Naive B cell (primary cell): ENCODE results near the gene CACNA1C. TPM values are rescaled to one million over a fixed set of nuclear protein-coding genes. Genes with fewer than 3 reads are reported as not detected.
A peak's percentile ranks its signal among the peaks of the same experiment; 100 is the strongest.

Experiments used
- ATAC-seq, 2 donors: fragments of 150-1000 bp; cut with Tn5 transposase; 2 replicates each; pipeline ENCODE4 v1.10.0; 2021; ENCODE audit warnings: low read depth in 2 of 2, mild to moderate bottlenecking in 2 of 2, moderate library complexity in 2 of 2
- DNase-seq: peaks from one replicate; pipeline ENCODE4 v3.0.0; 2022
- H3K27ac Mint-ChIP-seq, 6 donors: one replicate each; pipeline ENCODE4 v1.8.0; 2020 to 2022; ENCODE audit warnings: mild to moderate bottlenecking in 6 of 6, mixed read lengths in 6 of 6, moderate library complexity in 5 of 6, inconsistent platforms in 2 of 6
- H3K27me3 Mint-ChIP-seq, 3 donors: one replicate each; pipeline ENCODE4 v1.8.0; 2021 to 2022; ENCODE audit warnings: mixed read lengths in 3 of 3, mild to moderate bottlenecking in 1 of 3
- H3K36me3 Mint-ChIP-seq, 2 donors: one replicate each; pipeline ENCODE4 v1.8.0; 2020 to 2022; ENCODE audit warnings: mixed read lengths in 2 of 2, inconsistent platforms in 1 of 2, mild to moderate bottlenecking in 1 of 2
- H3K4me1 Mint-ChIP-seq, 3 donors: one replicate each; pipeline ENCODE4 v1.8.0; 2020 to 2022; ENCODE audit warnings: mixed read lengths in 3 of 3, inconsistent platforms in 1 of 3, mild to moderate bottlenecking in 1 of 3, moderate library complexity in 1 of 3
- H3K4me3 Mint-ChIP-seq, 8 donors: one replicate each; pipeline ENCODE4 v1.8.0; 2020 to 2022; ENCODE audit warnings: mild to moderate bottlenecking in 8 of 8, mixed read lengths in 8 of 8, moderate library complexity in 8 of 8, inconsistent platforms in 2 of 8
- H3K9me3 Mint-ChIP-seq, 7 donors: one replicate each; pipeline ENCODE4 v1.8.0; 2020 to 2022; ENCODE audit warnings: mixed read lengths in 7 of 7, mild to moderate bottlenecking in 5 of 7, inconsistent platforms in 2 of 7, moderate library complexity in 1 of 7
- polyA plus RNA-seq, 6 donors: library from polyadenylated mRNA; unstranded; fragments of 300-500 nt; fragmentation: Illumina TruSeq; gene quantifications; one replicate each; pipeline ENCODE4 v1.2.3, GENCODE V29; 2021; ENCODE audit warnings: low read depth in 6 of 6

The CACNA1C gene
- polyA plus RNA-seq, 6 donors from 2014 or later, result 0.03 to 0.09 (median 0.06) TPM; not detected in 1

DNA sequence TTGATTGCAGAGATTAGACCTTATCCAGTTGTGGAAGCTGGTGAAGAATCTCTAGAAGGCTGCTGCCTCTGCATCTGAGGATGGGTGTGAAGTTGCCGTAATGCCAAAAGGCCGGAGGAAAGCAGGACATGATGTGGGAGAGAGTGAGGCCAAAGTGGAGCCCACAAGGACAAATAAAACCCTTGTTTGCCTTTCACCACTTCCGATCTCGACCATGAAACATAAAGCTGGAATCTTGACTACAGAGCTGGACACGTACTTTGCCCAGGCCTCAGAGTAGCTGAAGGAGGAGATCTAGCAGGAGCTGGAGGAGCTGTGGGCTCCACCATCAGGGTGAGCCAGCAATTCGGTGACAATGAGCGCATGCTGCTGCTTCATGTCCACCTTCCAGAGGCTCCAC lies 5.0 kb upstream of the CACNA1C start:
- Mint-ChIP-seq H3K4me3 (no peak overlapping the region), H3K4me1 (peaks cover 16 to 27% (median 20%) of the 10 kb centered on the region in 3 donors), H3K36me3 (peaks cover 0 to 14% of the 10 kb centered on the region in 2 donors), H3K9me3 (no peaks in the 10 kb centered on the region), H3K27ac (no peak overlapping the region), H3K27me3 (peaks cover 45 to 60% (median 53%) of the 10 kb centered on the region in 3 donors)
- ATAC-seq, result no peak
- DNase-seq, result no peak

GRCh38 chr12:2049604-2050540 lies 2.9 kb upstream of the CACNA1C start:
- no peak for DNase-seq
- no peak overlapping the region for H3K27ac Mint-ChIP-seq
- ATAC-seq, result peak in 1 of 2 donors; percentile 36
- H3K27me3 Mint-ChIP-seq, result peaks cover 53 to 57% (median 54%) of the 10 kb centered on the region in 3 donors
- H3K4me1 Mint-ChIP-seq, result peaks cover 20 to 39% (median 28%) of the 10 kb centered on the region in 3 donors
- H3K9me3 Mint-ChIP-seq, result no peaks in the 10 kb centered on the region
- peak overlapping the region in 1 of 8 donors; percentile 13 for H3K4me3 Mint-ChIP-seq
- H3K36me3 Mint-ChIP-seq, result peaks cover 0 to 21% of the 10 kb centered on the region in 2 donors

DNA sequence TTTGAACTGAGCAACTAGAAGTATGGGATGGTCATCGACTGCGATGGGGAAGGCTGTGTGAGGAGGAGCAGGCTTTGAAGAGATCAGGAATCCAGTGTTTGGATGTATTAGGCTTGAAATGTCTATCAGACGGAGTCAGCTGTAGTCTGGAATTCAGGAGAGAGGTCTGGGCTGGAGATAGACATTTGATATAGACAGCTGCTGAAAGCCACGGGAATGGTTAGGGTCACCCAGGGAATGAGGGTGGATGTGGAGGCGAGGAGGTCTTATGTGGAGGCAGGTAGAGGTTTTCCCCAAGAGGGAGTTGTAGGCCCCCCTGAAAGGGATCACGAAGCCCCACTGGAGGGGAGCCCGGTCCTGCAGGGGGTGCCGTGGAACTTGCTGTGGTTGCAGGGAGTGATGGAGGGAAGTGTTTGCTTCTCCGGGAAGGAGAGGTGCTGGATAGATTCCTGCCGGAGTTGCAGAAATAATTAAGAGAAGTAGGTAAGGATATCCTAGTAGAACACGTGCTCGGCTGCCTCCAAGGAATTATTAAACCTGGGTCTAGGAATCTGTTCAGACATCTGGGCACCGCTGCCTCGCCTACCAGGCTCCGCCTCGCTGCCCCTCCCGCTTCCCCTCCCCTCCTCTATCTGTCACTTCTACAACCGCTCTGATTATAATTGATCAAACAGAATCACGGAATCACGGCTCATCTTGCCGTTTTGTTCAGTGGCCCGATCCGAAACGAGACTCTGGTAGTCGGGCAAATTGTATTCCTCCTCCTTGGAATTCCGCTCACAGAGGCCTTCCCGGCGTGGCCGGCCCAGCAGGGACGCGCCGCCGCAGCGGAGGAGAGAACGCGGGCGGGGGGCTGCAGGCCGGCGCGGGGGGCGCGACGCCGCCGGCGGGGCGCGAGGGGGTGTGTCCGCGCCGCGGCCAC lies 826 bp upstream of the CACNA1C start:
- Mint-ChIP-seq H3K27ac (peak overlapping the region in 3 of 6 donors; percentile 56 to 79 (median 76)), H3K4me3 (peak overlapping the region; percentile 64 to 90 (median 80)), H3K9me3 (no peaks in the 10 kb centered on the region), H3K4me1 (peaks cover 20 to 40% (median 28%) of the 10 kb centered on the region in 3 donors), H3K36me3 (peaks cover 5 to 23% of the 10 kb centered on the region in 2 donors), H3K27me3 (peaks cover 58 to 69% (median 67%) of the 10 kb centered on the region in 3 donors)
- ATAC-seq, result no peak
- DNase-seq, result no peak

DNA sequence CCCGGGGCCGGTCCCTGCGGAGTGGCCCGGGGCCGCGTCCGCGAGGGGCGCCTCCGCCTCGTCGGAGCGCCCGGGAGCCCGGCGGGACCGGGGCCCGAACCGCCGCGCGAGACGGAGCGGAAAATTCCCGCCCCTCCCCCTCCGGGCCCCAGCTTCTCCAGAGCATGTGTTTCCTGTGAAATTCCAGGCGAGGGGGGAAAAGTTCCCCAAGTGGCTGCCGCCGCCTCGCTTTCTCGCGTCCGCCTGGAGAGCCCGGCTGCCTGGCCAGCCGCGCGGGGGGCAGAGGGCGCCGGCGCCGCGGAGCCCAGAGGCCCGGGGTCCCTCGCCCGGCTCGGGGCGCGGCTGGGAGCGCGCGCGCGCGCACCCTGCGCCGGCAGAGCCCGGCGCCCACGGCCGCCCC lies 904 bp downstream of the CACNA1C start:
- DNase-seq, result no peak
- H3K4me3 Mint-ChIP-seq, result peak overlapping the region in 1 of 8 donors; percentile 70
- H3K27me3 Mint-ChIP-seq, result peaks cover 62 to 69% (median 68%) of the 10 kb centered on the region in 3 donors

GRCh38 chr12:2054091-2055018 lies 1.6 kb downstream of the CACNA1C start:
- peaks cover 63 to 72% (median 65%) of the 10 kb centered on the region in 3 donors for H3K27me3 Mint-ChIP-seq
- peaks cover 5 to 23% of the 10 kb centered on the region in 2 donors for H3K36me3 Mint-ChIP-seq
- peak overlapping the region in 1 of 6 donors; percentile 2 for H3K27ac Mint-ChIP-seq
- ATAC-seq (no peak), DNase-seq (no peak)
- H3K4me1 Mint-ChIP-seq, result peaks cover 20 to 40% (median 28%) of the 10 kb centered on the region in 3 donors
- no peaks in the 10 kb centered on the region for H3K9me3 Mint-ChIP-seq
- peak overlapping the region; percentile 46 to 85 (median 73) for H3K4me3 Mint-ChIP-seq

More for the DNA sequence above, 904 bp downstream of the CACNA1C start:
- H3K9me3 Mint-ChIP-seq, result no peaks in the 10 kb centered on the region
- H3K36me3 Mint-ChIP-seq, result peaks cover 5 to 23% of the 10 kb centered on the region in 2 donors
- no peak overlapping the region for H3K27ac Mint-ChIP-seq
- peaks cover 20 to 40% (median 28%) of the 10 kb centered on the region in 3 donors for H3K4me1 Mint-ChIP-seq
- no peak for ATAC-seq

DNA sequence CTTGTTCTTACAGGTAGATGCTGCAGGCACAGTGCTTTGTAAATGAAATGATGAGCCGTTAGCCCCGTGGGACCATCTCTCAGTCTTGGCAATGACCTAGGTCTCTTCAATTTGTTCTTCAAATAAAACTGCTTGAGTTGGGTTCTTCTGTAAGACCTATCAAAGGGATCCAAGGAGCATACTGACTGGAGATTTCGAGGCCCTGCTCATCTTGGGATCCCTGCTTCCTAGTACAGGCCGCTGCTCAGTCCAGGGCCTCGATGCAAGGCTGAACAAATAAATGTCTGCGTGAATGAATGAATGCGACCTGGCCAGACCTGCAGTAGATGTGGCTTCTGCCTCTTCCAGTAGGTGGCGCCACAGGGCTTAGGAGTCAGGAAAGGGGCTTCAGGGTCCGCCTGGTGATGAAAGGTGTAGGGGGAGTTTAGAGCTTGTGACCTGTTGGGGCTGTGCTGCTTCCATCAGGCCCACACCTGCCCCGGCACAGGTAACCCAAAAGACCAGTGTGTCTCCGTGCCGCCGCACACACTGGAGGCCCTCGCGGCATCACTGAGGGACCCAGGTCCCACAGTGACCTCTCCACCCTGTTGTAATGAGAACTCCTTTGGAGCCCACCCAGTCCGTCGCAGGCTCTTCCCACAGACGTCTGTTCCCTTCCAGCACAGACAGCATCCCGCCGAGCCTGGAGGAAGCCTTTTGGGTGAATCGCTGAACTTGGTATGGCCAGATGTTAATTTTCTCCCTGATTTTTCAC lies 4.4 kb downstream of the CACNA1C start:
- Mint-ChIP-seq H3K9me3 (no peaks in the 10 kb centered on the region), H3K36me3 (peaks cover 5 to 8% of the 10 kb centered on the region in 2 donors), H3K27me3 (peaks cover 49 to 63% (median 60%) of the 10 kb centered on the region in 3 donors), H3K4me1 (peaks cover 0 to 13% (median 12%) of the 10 kb centered on the region in 3 donors), H3K4me3 (peak overlapping the region in 1 of 8 donors; percentile 5), H3K27ac (no peak overlapping the region)
- ATAC-seq (no peak), DNase-seq (no peak)

DNA sequence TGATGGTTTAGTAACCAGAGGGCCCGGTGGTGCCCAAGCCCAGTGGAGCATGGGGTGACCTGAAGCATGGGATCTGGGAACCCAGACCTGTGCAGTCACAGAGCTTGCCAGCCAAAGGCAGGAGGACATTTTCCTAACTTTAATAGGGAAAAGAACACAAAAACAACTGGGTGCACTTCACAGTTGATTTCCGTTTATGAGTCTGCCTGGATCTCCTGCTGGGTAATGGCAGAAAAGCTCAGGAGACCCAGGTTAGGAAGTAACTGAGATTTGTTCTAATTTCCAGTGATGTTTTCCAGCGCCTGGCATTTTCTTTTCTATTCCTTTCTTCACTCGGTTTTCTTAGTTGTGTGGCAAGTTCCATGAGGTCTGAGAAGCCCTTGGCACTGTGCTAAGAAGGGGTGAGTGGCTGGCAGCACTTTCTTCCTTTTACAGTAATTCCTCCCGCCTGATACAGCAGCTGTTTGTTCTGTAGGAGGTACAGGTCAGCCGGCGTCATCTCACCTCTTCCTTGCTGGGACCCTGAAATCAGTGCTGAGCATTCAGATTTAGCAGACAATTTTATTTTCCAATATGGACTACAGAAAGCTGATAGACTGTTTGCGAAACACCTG lies 5.1 kb downstream of the CACNA1C start:
- H3K27me3 Mint-ChIP-seq, result peaks cover 54 to 69% (median 66%) of the 10 kb centered on the region in 3 donors
- no peak for ATAC-seq
- H3K27ac Mint-ChIP-seq, result no peak overlapping the region
- H3K9me3 Mint-ChIP-seq, result no peaks in the 10 kb centered on the region
- peaks cover 5 to 8% of the 10 kb centered on the region in 2 donors for H3K36me3 Mint-ChIP-seq
- H3K4me3 Mint-ChIP-seq, result no peak overlapping the region
- peaks cover 0 to 13% (median 12%) of the 10 kb centered on the region in 3 donors for H3K4me1 Mint-ChIP-seq
- DNase-seq, result no peak

GRCh38 chr12:2058837-2059236 lies 6.0 kb downstream of the CACNA1C start:
- DNase-seq (no peak), ATAC-seq (no peak)
- Mint-ChIP-seq H3K4me1 (peaks cover 0 to 12% (median 8%) of the 10 kb centered on the region in 3 donors), H3K9me3 (no peaks in the 10 kb centered on the region), H3K27me3 (peaks cover 55 to 77% (median 71%) of the 10 kb centered on the region in 3 donors), H3K36me3 (peaks cover 5 to 8% of the 10 kb centered on the region in 2 donors), H3K4me3 (no peak overlapping the region), H3K27ac (no peak overlapping the region)

GRCh38 chr12:2061402-2061801 lies 8.6 kb downstream of the CACNA1C start:
- H3K4me1 Mint-ChIP-seq, result peaks cover 0 to 9% (median 6%) of the 10 kb centered on the region in 3 donors
- ATAC-seq (no peak), DNase-seq (no peak)
- peaks cover 0 to 4% (median 0%) of the 10 kb centered on the region in 7 donors for H3K9me3 Mint-ChIP-seq
- H3K27ac Mint-ChIP-seq, result no peak overlapping the region
- no peak overlapping the region for H3K4me3 Mint-ChIP-seq
- peaks cover 44 to 73% (median 66%) of the 10 kb centered on the region in 3 donors for H3K27me3 Mint-ChIP-seq
- H3K36me3 Mint-ChIP-seq, result peaks cover 0 to 6% of the 10 kb centered on the region in 2 donors

DNA sequence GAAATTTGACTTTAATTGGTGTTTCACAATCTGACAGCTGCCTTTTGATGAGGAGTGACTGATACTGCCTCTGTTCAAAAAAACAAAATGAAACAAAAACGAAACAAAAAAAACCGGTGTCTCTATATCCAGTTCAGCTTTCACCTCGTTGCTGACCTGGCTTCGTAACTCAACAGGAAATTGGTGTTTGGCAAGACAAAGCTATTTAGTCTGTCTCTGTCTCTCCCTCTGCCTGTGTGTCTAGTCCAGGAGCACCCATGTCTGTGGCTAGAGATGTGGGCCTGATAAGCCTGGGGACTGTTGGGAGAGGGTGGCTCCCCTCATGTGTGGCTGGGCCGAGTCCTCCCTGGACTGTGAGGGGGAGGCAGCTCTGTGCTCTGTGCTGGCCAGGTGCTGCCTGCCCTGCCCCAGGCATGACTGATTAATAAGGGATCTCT lies 11.3 kb downstream of the CACNA1C start:
- ATAC-seq, result no peak
- H3K4me1 Mint-ChIP-seq, result peaks cover 0 to 9% (median 6%) of the 10 kb centered on the region in 3 donors
- H3K27me3 Mint-ChIP-seq, result peaks cover 34 to 58% (median 52%) of the 10 kb centered on the region in 3 donors
- H3K36me3 Mint-ChIP-seq, result peaks cover 0 to 6% of the 10 kb centered on the region in 2 donors
- peak overlapping the region in 2 of 6 donors; percentile 68 to 73 for H3K27ac Mint-ChIP-seq
- peaks cover 0 to 5% (median 0%) of the 10 kb centered on the region in 7 donors for H3K9me3 Mint-ChIP-seq
- peak overlapping the region in 3 of 8 donors; percentile 19 to 57 (median 55) for H3K4me3 Mint-ChIP-seq
- no peak for DNase-seq

GRCh38 chr12:2068653-2069052 lies 15.9 kb downstream of the CACNA1C start:
- H3K36me3 Mint-ChIP-seq, result peaks cover 5 to 17% of the 10 kb centered on the region in 2 donors
- H3K9me3 Mint-ChIP-seq, result peaks cover 9 to 27% (median 15%) of the 10 kb centered on the region in 7 donors
- ATAC-seq, result no peak
- H3K4me3 Mint-ChIP-seq, result no peak overlapping the region
- no peak for DNase-seq
- H3K27ac Mint-ChIP-seq, result no peak overlapping the region
- H3K4me1 Mint-ChIP-seq, result peaks cover 0 to 9% (median 6%) of the 10 kb centered on the region in 3 donors
- H3K27me3 Mint-ChIP-seq, result peaks cover 21 to 37% (median 33%) of the 10 kb centered on the region in 3 donors
